Activated T-helper 1 cell treated with anti-CD3 and anti-CD28 coated beads, Interleukin-12 subunit alpha, Interleukin-12 subunit beta, Interleukin-2, Interleukin-4 antibody, amounts not matched to agents 30 ng/mL and 10 ng/mL and 1 ng/mL, durations not matched to agents 14 hours and 24 hours and 36 hours (primary cell): ENCODE data around the gene TNFSF12. TPM values are rescaled to one million over a fixed set of nuclear protein-coding genes. Genes with fewer than 3 reads are reported as not detected.
A peak's percentile ranks its signal among the peaks of the same experiment; 100 is the strongest.
"Not testable (repeated sequence)": the region's sequence is repeated elsewhere in the genome, so short reads cannot be mapped to it uniquely, and the experiment has no call there.

ENCODE experiments used
- DNase-seq: peaks from one replicate; pipeline ENCODE4 v3.0.0; 2021; ENCODE audit warnings: low spot score
- H3K27ac Mint-ChIP-seq: one replicate; pipeline ENCODE4 v1.8.0; 2021; ENCODE audit warnings: mild to moderate bottlenecking, mixed read lengths
- H3K27me3 Mint-ChIP-seq: one replicate; pipeline ENCODE4 v1.8.0; 2022; ENCODE audit warnings: mild to moderate bottlenecking, moderate library complexity, mixed read lengths; ENCODE audit not compliant: insufficient read depth
- H3K36me3 Mint-ChIP-seq: one replicate; pipeline ENCODE4 v1.8.0; 2021; ENCODE audit warnings: low read depth, mixed read lengths
- H3K4me1 Mint-ChIP-seq: one replicate; pipeline ENCODE4 v1.8.0; 2021; ENCODE audit warnings: low read depth, mixed read lengths
- H3K4me3 Mint-ChIP-seq: one replicate; pipeline ENCODE4 v1.8.0; 2021; ENCODE audit warnings: mild to moderate bottlenecking, moderate library complexity, mixed read lengths
- H3K9me3 Mint-ChIP-seq: one replicate; pipeline ENCODE4 v1.8.0; 2021; ENCODE audit warnings: mixed read lengths
- intact Hi-C: fragments of 100-400 bp; cut with micrococcal nuclease; formaldehyde crosslinking; loops from one replicate; pipeline ENCODE4 v1.15.1; 2024
- total RNA-seq: library from RNA; stranded (reverse); gene quantifications from 2 replicates; pipeline ENCODE4 v1.2.3, GENCODE V29; 2022

TNFSF12 gene
- total RNA-seq, 1 donor from 2014 or later: 26.5 TPM

GRCh38 chr17:7588553-7589203 is 39.8 kb downstream of the TNFSF12 start:
- DNase-seq: no peak
- H3K36me3 Mint-ChIP-seq: peaks cover 40% of the 10 kb centered on the region
- no peaks in the 10 kb centered on the region for H3K9me3 Mint-ChIP-seq
- H3K27me3 Mint-ChIP-seq: no peaks in the 10 kb centered on the region
- no peak overlapping the region for H3K27ac Mint-ChIP-seq
- H3K4me3 Mint-ChIP-seq: no peak overlapping the region
- intact Hi-C loops: loop anchor here (10.0 kb wide), 1 partner anchor 566 kb away; the partner anchor contains the start of gene PER1
- H3K4me1 Mint-ChIP-seq: peaks cover 15% of the 10 kb centered on the region

- Mint-ChIP-seq H3K9me3 (no peaks in the 10 kb centered on the region), H3K4me3 (no peak overlapping the region), H3K27me3 (no peaks in the 10 kb centered on the region), H3K36me3 (peaks cover 44% of the 10 kb centered on the region), H3K27ac (no peak overlapping the region), H3K4me1 (peaks cover 15% of the 10 kb centered on the region)
- intact Hi-C loops: loop anchor here (10.0 kb wide), 1 partner anchor 565 kb away; the partner anchor contains the start of gene PER1
- peak; percentile 52 for DNase-seq
These were observed 40.5 kb downstream of the TNFSF12 start for GRCh38 chr17:7589204-7589868.

- peaks cover 44% of the 10 kb centered on the region for H3K36me3 Mint-ChIP-seq
- DNase-seq: no peak
- intact Hi-C loops: loop anchor here (10.0 kb wide), 1 partner anchor 565 kb away; the partner anchor contains the start of gene PER1
- no peaks in the 10 kb centered on the region for H3K27me3 Mint-ChIP-seq
- H3K27ac Mint-ChIP-seq: no peak within 1 kb of the TSS
- H3K4me3 Mint-ChIP-seq: no peak within 1 kb of the TSS
- H3K9me3 Mint-ChIP-seq: no peaks in the 10 kb centered on the region
- peaks cover 8% of the 10 kb centered on the region for H3K4me1 Mint-ChIP-seq
These were observed 41.2 kb downstream of the TNFSF12 start, which contains the start of gene SOX15 for GRCh38 chr17:7589891-7590691. SOX15 (minus strand) TSS chr17:7590094; CDS start chr17:7589676, 418 bp downstream.

- H3K4me1 Mint-ChIP-seq: peaks cover 2% of the 10 kb centered on the region
- no peak overlapping the region for H3K4me3 Mint-ChIP-seq
- H3K27me3 Mint-ChIP-seq: no peaks in the 10 kb centered on the region
- peaks cover 48% of the 10 kb centered on the region for H3K36me3 Mint-ChIP-seq
- no peaks in the 10 kb centered on the region for H3K9me3 Mint-ChIP-seq
- intact Hi-C loops: no loop called here
- DNase-seq: no peak
- no peak overlapping the region for H3K27ac Mint-ChIP-seq
These were observed 41.9 kb downstream of the TNFSF12 start for GRCh38 chr17:7590743-7591142.

GRCh38 chr17:7591596-7591995 is 42.7 kb downstream of the TNFSF12 start:
- no peaks in the 10 kb centered on the region for H3K27me3 Mint-ChIP-seq
- H3K4me3 Mint-ChIP-seq: no peak overlapping the region
- no peaks in the 10 kb centered on the region for H3K4me1 Mint-ChIP-seq
- peaks cover 50% of the 10 kb centered on the region for H3K36me3 Mint-ChIP-seq
- intact Hi-C loops: no loop called here
- DNase-seq: no peak
- no peak overlapping the region for H3K27ac Mint-ChIP-seq
- H3K9me3 Mint-ChIP-seq: no peaks in the 10 kb centered on the region

- Mint-ChIP-seq H3K27me3 (no peaks in the 10 kb centered on the region), H3K4me3 (no peak overlapping the region), H3K9me3 (no peaks in the 10 kb centered on the region), H3K27ac (no peak overlapping the region), H3K4me1 (no peaks in the 10 kb centered on the region), H3K36me3 (peaks cover 52% of the 10 kb centered on the region)
- no peak for DNase-seq
- intact Hi-C loops: no loop called here
These were observed 43.7 kb downstream of the TNFSF12 start for GRCh38 chr17:7592422-7593021.

GRCh38 chr17:7593296-7593695 is 44.4 kb downstream of the TNFSF12 start:
- Mint-ChIP-seq H3K27me3 (no peaks in the 10 kb centered on the region), H3K27ac (no peak overlapping the region), H3K9me3 (no peaks in the 10 kb centered on the region), H3K4me3 (no peak overlapping the region), H3K4me1 (no peaks in the 10 kb centered on the region), H3K36me3 (peaks cover 45% of the 10 kb centered on the region)
- intact Hi-C loops: no loop called here
- no peak for DNase-seq

- intact Hi-C loops: not testable (repeated sequence)
These were observed 48.7 kb downstream of the TNFSF12 start for GRCh38 chr17:7597561-7597960.

GRCh38 chr17:7606280-7606679 is 57.4 kb downstream of the TNFSF12 start:
- H3K27me3 Mint-ChIP-seq: no peaks in the 10 kb centered on the region
- intact Hi-C loops: no loop called here
- no peaks in the 10 kb centered on the region for H3K9me3 Mint-ChIP-seq
- no peak overlapping the region for H3K4me3 Mint-ChIP-seq
- H3K36me3 Mint-ChIP-seq: peaks cover 36% of the 10 kb centered on the region
- H3K27ac Mint-ChIP-seq: no peak overlapping the region
- peaks cover 7% of the 10 kb centered on the region for H3K4me1 Mint-ChIP-seq
- no peak for DNase-seq

More at GRCh38 chr17:7597561-7597960, 48.7 kb downstream of the TNFSF12 start:
- H3K27me3 Mint-ChIP-seq, H3K4me3 Mint-ChIP-seq, DNase-seq, H3K4me1 Mint-ChIP-seq, H3K27ac Mint-ChIP-seq, H3K9me3 Mint-ChIP-seq: not testable (repeated sequence)
- H3K36me3 Mint-ChIP-seq: peaks cover 42% of the 10 kb centered on the region

Other genes with a start within 250 kb of the TNFSF12 start
- 1,241 and 1,262 TPM in 2 replicates for gene EIF5A, start 241.4 kb upstream of the TNFSF12 start, total RNA-seq
- 52.3 and 59.0 TPM in 2 replicates for gene GPS2, start 233.7 kb upstream of the TNFSF12 start, total RNA-seq
- 57.1 and 60.9 TPM in 2 replicates for gene NEURL4, start 219.7 kb upstream of the TNFSF12 start, total RNA-seq
- gene ACAP1, start 212.5 kb upstream of the TNFSF12 start, total RNA-seq: 260 and 266 TPM in 2 replicates
- gene KCTD11, start 196.9 kb upstream of the TNFSF12 start, total RNA-seq: 5.3 TPM in 2 replicates
- 0.17 TPM in 1 of 2 replicates, not detected in the other for gene TMEM95, start 193.9 kb upstream of the TNFSF12 start, total RNA-seq
- 3.8 and 4.9 TPM in 2 replicates for gene TNK1, start 168.0 kb upstream of the TNFSF12 start, total RNA-seq
- gene PLSCR3, start 154.5 kb upstream of the TNFSF12 start, total RNA-seq: 77.1 and 78.2 TPM in 2 replicates
- 53.5 and 54.7 TPM in 2 replicates for gene TMEM256, start 145.0 kb upstream of the TNFSF12 start, total RNA-seq
- 2.3 and 2.7 TPM in 2 replicates for gene NLGN2, start 141.2 kb upstream of the TNFSF12 start, total RNA-seq
- not detected in 2 replicates for gene SPEM1, start 128.7 kb upstream of the TNFSF12 start, total RNA-seq
- not detected in 2 replicates for gene SPEM2, start 123.4 kb upstream of the TNFSF12 start, total RNA-seq
- not detected in 2 replicates for gene SPEM3, start 120.2 kb upstream of the TNFSF12 start, total RNA-seq
- 12.3 and 14.0 TPM in 2 replicates for gene TMEM102, start 113.6 kb upstream of the TNFSF12 start, total RNA-seq
- 5.3 and 6.4 TPM in 2 replicates for gene FGF11, start 109.5 kb upstream of the TNFSF12 start, total RNA-seq
- 6.6 and 7.0 TPM in 2 replicates for gene CHRNB1, start 104.0 kb upstream of the TNFSF12 start, total RNA-seq
- 15.1 and 16.0 TPM in 2 replicates for gene ZBTB4, start 69.4 kb upstream of the TNFSF12 start, total RNA-seq
- gene SLC35G6, start 67.6 kb upstream of the TNFSF12 start, total RNA-seq: not detected in 2 replicates
- 221 and 223 TPM in 2 replicates for gene POLR2A, start 64.7 kb upstream of the TNFSF12 start, total RNA-seq
- gene TNFSF13, start 9.7 kb downstream of the TNFSF12 start, total RNA-seq: 2.2 and 3.3 TPM in 2 replicates
- 102 and 104 TPM in 2 replicates for gene SENP3, start 12.9 kb downstream of the TNFSF12 start, total RNA-seq
- gene CD68, start 30.6 kb downstream of the TNFSF12 start, total RNA-seq: 2.4 and 3.3 TPM in 2 replicates
- 108 and 111 TPM in 2 replicates for gene MPDU1, start 34.8 kb downstream of the TNFSF12 start, total RNA-seq
- gene SOX15, start 41.0 kb downstream of the TNFSF12 start, total RNA-seq: 0.20 and 0.78 TPM in 2 replicates
- 59.5 and 63.6 TPM in 2 replicates for gene FXR2, start 65.8 kb downstream of the TNFSF12 start, total RNA-seq
- gene SAT2, start 78.8 kb downstream of the TNFSF12 start, total RNA-seq: 23.8 and 24.0 TPM in 2 replicates
- 0.20 TPM in 1 of 2 replicates, not detected in the other for gene SHBG, start 81.1 kb downstream of the TNFSF12 start, total RNA-seq
- gene ATP1B2, start 101.9 kb downstream of the TNFSF12 start, total RNA-seq: 0.54 TPM in 2 replicates
- 172 and 179 TPM in 2 replicates for gene TP53, start 138.4 kb downstream of the TNFSF12 start, total RNA-seq
- 31.5 TPM in 2 replicates for gene WRAP53, start 139.4 kb downstream of the TNFSF12 start, total RNA-seq
- 0.08 TPM in 1 of 2 replicates, not detected in the other for gene EFNB3, start 156.1 kb downstream of the TNFSF12 start, total RNA-seq
- gene DNAH2, start 168.7 kb downstream of the TNFSF12 start, total RNA-seq: not detected in 2 replicates